Measurements from ENCODE around the gene LSAMP.

DNA sequence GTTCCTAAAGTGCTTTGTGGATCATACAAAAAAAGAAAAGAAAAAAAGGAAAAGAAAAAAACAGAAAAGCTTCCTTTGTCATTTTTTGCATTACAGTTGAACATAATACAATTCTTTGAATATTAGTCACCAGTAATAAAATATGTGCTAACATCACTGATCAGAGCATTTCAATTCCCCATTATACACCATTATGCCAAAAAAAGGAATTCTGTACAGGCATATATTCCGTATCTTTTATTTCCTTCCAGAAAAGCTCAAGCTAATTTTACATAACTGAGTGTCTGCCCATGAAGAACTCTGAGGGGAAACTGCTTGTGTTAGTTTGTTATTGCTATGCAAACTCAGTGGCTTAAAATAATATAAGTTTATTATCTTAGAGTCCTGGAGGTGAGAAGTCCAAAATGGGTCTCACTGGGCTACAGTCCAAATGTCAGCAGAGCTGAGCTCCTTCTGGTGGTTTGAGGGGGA lies 444.1 kb downstream of the LSAMP start:
- TF ChIP-seq, protein P1, sequence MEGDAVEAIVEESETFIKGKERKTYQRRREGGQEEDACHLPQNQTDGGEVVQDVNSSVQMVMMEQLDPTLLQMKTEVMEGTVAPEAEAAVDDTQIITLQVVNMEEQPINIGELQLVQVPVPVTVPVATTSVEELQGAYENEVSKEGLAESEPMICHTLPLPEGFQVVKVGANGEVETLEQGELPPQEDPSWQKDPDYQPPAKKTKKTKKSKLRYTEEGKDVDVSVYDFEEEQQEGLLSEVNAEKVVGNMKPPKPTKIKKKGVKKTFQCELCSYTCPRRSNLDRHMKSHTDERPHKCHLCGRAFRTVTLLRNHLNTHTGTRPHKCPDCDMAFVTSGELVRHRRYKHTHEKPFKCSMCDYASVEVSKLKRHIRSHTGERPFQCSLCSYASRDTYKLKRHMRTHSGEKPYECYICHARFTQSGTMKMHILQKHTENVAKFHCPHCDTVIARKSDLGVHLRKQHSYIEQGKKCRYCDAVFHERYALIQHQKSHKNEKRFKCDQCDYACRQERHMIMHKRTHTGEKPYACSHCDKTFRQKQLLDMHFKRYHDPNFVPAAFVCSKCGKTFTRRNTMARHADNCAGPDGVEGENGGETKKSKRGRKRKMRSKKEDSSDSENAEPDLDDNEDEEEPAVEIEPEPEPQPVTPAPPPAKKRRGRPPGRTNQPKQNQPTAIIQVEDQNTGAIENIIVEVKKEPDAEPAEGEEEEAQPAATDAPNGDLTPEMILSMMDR (IDR thresholded peaks at IDR 0.05; ENCODE audit: insufficient read depth, low read length, poor library complexity, severe bottlenecking) = no peak
- no peak for TF ChIP-seq EZH2phosphoT487 (conservative IDR thresholded peaks at IDR 0.05; ENCODE audit: low read length)
